GM12874 (cell line): ENCODE results near the gene TMEM138.

Experiments used
- TF ChIP-seq, protein P1 (sequence below): IDR thresholded peaks from 2 replicates; pipeline ENCODE4 v1.5.1; 2011; ENCODE audit warnings: low read depth, mild to moderate bottlenecking, control low read depth, low read length, moderate library complexity; ENCODE audit not compliant: insufficient read depth

Gene TMEM138

DNA sequence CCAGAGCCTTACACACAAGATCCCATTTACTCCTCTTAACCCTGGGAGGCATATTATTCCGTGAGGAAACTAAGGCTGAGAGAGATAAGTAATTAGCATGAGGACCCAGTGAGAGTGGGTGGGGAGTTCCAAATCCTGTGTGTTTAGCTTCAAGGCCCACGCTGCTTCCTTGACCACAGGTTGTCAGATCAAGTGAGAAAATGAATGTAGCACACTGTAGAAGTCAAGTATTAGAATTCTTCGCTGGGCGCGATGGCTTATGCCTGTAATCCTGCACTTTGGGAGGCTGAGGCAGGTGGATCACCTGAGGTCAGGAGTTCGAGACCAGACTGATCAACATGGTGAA is 4.3 kb upstream of the TMEM138 start:
- TF ChIP-seq, protein P1, sequence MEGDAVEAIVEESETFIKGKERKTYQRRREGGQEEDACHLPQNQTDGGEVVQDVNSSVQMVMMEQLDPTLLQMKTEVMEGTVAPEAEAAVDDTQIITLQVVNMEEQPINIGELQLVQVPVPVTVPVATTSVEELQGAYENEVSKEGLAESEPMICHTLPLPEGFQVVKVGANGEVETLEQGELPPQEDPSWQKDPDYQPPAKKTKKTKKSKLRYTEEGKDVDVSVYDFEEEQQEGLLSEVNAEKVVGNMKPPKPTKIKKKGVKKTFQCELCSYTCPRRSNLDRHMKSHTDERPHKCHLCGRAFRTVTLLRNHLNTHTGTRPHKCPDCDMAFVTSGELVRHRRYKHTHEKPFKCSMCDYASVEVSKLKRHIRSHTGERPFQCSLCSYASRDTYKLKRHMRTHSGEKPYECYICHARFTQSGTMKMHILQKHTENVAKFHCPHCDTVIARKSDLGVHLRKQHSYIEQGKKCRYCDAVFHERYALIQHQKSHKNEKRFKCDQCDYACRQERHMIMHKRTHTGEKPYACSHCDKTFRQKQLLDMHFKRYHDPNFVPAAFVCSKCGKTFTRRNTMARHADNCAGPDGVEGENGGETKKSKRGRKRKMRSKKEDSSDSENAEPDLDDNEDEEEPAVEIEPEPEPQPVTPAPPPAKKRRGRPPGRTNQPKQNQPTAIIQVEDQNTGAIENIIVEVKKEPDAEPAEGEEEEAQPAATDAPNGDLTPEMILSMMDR: no peak

DNA sequence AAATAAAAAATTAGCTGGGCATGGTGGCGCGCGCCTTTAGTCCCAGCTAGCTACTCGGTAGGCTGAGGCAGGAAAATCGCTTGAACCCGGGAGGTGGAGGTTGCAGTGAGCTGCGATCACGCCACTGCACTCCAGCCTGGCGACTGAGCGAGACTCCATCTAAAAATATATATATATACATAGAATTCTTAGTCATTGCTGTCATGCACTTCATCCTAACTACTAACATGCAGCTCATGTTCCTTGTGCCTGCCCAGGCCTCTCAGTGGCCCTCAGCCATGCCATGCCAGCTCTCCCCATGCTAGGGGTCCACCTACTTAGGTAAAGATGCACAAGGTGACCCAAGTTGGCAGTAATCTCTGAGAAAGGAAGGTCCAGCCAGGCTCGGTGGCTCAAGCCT is 3.6 kb upstream of the TMEM138 start:
- TF ChIP-seq, protein P1: no peak

DNA sequence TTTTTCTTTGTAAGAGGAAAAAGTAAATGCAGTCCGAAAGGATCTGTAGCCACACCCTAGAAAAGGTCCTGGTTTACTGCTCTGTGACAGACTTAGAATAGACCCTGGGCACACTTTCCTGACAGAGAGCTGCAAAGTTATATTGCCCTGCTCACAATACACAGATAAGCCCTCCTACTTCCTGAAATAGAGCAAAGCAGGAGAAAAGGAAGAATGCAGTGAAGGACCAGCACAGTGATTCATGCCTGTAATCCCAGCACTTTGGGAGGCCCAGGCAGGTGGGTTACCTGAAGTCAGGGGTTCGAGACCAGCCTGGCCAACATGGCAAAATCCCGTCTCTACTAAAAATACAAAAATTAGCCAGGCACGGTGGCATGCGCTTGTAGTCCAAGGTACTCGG is 2.7 kb upstream of the TMEM138 start:
- TF ChIP-seq, protein P1: no peak

DNA sequence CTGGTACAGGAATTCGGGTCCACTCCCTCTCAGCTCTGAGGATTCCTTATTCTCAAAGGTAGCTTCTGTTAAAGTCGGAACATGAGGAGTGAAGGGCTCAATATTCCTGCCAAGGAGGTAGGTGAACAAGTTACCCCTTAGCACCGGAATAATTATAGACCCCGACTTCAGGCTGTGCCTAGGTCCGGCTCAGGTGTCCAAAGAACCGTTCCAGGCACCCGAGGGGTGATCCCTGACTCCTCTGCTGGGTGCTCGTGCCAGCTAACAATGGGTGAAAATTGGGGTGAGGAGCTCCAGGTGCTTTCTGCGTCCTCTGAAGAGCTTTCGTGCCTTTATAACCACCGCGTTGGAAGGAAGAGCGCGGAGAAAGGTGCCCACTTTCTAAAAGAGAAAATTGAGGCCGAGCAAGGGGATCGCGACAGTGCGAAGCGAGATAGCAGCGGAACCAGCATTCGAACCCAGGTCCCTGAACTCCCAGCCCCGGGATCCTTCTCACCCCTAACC is 885 bp upstream of the TMEM138 start:
- TF ChIP-seq, protein P1: no peak

DNA sequence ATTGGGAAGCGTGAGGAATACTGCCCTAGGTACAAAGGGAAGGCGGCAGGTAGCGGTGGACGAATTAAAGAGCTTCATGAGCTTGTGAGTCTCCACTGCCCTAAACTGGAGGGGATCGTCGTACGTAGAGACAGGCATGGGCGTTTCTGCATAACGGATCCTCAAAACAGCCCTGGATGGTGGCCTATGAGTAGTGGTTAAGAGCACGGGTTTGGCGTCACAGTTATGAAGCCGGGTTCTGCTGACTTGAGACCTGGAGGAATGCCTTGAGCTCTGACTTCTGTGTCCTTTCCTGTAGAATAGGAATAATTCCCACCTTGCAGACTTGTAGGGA is 335 bp downstream of the TMEM138 start:
- TF ChIP-seq, protein P1: no peak

DNA sequence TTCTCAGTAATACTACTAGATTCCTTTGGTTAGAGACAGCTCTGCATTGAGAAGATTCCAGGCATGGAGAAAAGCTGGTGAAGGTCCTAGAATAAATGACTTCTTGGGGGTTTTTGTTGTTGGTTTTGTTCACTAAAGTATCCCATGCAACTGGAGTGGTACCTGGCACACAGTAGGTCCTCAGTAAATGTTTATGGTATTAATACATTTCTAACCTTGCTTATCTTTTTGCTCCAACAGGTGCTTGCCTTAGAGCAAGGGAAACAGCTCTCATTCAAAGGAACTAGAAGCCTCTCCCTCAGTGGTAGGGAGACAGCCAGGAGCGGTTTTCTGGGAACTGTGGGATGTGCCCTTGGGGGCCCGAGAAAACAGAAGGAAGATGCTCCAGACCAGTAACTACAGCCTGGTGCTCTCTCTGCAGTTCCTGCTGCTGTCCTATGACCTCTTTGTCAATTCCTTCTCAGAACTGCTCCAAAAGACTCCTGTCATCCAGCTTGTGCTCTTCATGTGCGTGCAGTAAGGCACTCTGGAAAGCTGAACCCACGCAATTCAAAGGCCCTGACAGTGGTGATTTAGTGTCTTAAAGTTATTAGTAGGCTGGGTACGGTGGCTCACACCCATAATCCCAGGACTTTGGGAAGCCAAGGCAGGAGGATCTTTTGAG is 2.0 kb downstream of the TMEM138 start:
- TF ChIP-seq, protein P1: no peak

DNA sequence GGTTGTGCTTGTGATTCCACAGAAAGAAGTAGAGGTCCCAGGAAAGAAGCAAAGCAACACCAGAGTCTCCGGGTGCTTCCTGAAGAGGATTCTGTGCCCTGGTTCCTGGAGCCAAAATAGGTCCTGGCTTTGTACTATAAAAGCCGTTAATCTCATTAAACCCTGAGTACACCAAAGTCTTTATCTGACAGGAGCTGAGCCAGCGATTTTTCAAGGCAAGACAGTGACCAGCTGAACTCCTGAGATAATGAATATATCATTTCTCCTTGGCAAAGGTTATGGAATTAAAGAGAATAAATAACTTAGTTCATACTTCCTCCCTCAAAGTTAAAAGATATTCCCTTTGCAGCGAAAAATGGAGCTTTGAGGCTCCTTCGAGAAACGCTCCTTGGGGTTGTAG is 5.2 kb downstream of the TMEM138 start:
- TF ChIP-seq, protein P1: no peak
